ENCODE measurements around the gene KCNC1. TPM values are rescaled to one million over a fixed set of nuclear protein-coding genes. Genes with fewer than 3 reads are reported as not detected.
A peak's percentile ranks its signal among the peaks of the same experiment; 100 is the strongest.

KCNC1 gene
- total RNA-seq, 4 donors from 2014 or later, result under 0.01 to 0.73 TPM; not detected in 2

GRCh38 chr11:17768547-17768946 lies 34.0 kb downstream of the KCNC1 start:
- H3K4me1 ChIP-seq, result no peaks in the 10 kb centered on the region
- H3K36me3 ChIP-seq, result no peaks in the 10 kb centered on the region
- DNase-seq, result no peak
- H3K9me3 ChIP-seq, result no peaks in the 10 kb centered on the region
- TF ChIP-seq POLR2A (IDR thresholded peaks at IDR 0.05) (no peak), CTCF (IDR thresholded peaks at IDR 0.05) (no peak)
- intact Hi-C loops (cut with DNase I), result no loop called here
- WGBS, 2 donors, result 77 to 88% methylated on average over 4 to 6 of the region's 7 CpGs
- no peaks in the 10 kb centered on the region for H3K27me3 ChIP-seq
- no peak overlapping the region for H3K4me3 ChIP-seq (replicated peaks in 1 of 3)
- H3K27ac ChIP-seq, result no peak overlapping the region

- no peaks in the 10 kb centered on the region for H3K4me1 ChIP-seq
- no peaks in the 10 kb centered on the region for H3K36me3 ChIP-seq
- intact Hi-C loops (cut with DNase I), result no loop called here
- TF ChIP-seq CTCF (IDR thresholded peaks at IDR 0.05), result no peak
- no peak for TF ChIP-seq POLR2A (IDR thresholded peaks at IDR 0.05)
- no peaks in the 10 kb centered on the region for H3K27me3 ChIP-seq
- 94 to 97% methylated on average over 1 of the region's 1 CpG for WGBS, 2 donors
- no peak overlapping the region for H3K27ac ChIP-seq
- no peak overlapping the region for H3K4me3 ChIP-seq (replicated peaks in 1 of 3)
- DNase-seq, result no peak
- H3K9me3 ChIP-seq, result no peaks in the 10 kb centered on the region
Observed at GRCh38 chr11:17769218-17769617, 34.6 kb downstream of the KCNC1 start.

- Histone ChIP-seq H3K36me3 (no peaks in the 10 kb centered on the region), H3K4me3 (replicated peaks in 1 of 3) (no peak overlapping the region), H3K27ac (no peak overlapping the region), H3K4me1 (no peaks in the 10 kb centered on the region), H3K27me3 (no peaks in the 10 kb centered on the region), H3K9me3 (no peaks in the 10 kb centered on the region)
- peak in 1 of 2 donors; percentile 14 for DNase-seq
- intact Hi-C loops (cut with DNase I), result no loop called here
- TF ChIP-seq POLR2A (IDR thresholded peaks at IDR 0.05), result no peak
- no peak for TF ChIP-seq CTCF (IDR thresholded peaks at IDR 0.05)
- WGBS, 2 donors, result 77 to 80% methylated on average over 9 of the region's 9 CpGs
Observed at GRCh38 chr11:17770048-17770652, 35.6 kb downstream of the KCNC1 start.

- intact Hi-C loops (cut with DNase I), result no loop called here
- Histone ChIP-seq H3K4me3 (replicated peaks in 1 of 3) (no peak overlapping the region), H3K27ac (no peak overlapping the region), H3K27me3 (no peaks in the 10 kb centered on the region), H3K36me3 (no peaks in the 10 kb centered on the region), H3K9me3 (no peaks in the 10 kb centered on the region), H3K4me1 (no peaks in the 10 kb centered on the region)
- TF ChIP-seq POLR2A (IDR thresholded peaks at IDR 0.05) (no peak), CTCF (IDR thresholded peaks at IDR 0.05) (peak in 1 of 6 experiments; percentile 13)
- DNase-seq, result no peak
Observed at GRCh38 chr11:17770917-17771316, 36.3 kb downstream of the KCNC1 start.

- H3K27ac ChIP-seq, result no peak overlapping the region
- no peaks in the 10 kb centered on the region for H3K27me3 ChIP-seq
- no peak for DNase-seq
- WGBS, 2 donors, result 92 to 93% methylated on average over 17 of the region's 17 CpGs
- no peak overlapping the region for H3K4me3 ChIP-seq (replicated peaks in 1 of 3)
- TF ChIP-seq POLR2A (IDR thresholded peaks at IDR 0.05) (no peak), CTCF (IDR thresholded peaks at IDR 0.05) (no peak)
- intact Hi-C loops (cut with DNase I), result no loop called here
- H3K36me3 ChIP-seq, result no peaks in the 10 kb centered on the region
- H3K9me3 ChIP-seq, result no peaks in the 10 kb centered on the region
- H3K4me1 ChIP-seq, result no peaks in the 10 kb centered on the region
Observed at GRCh38 chr11:17771415-17771814, 36.8 kb downstream of the KCNC1 start.

All from thyroid gland (tissue), 4 donors.